ENCODE data around the gene CPNE4.

CPNE4 gene

GRCh38 chr3:131730581-131730980, 304.2 kb downstream of the CPNE4 start:
- DNase-seq (ENCODE audit: low read depth, low spot score): no peak
- no peak for TF ChIP-seq CTCF (IDR thresholded peaks at IDR 0.05; ENCODE audit: low read depth, low read length)
- in situ Hi-C loops (cut with HindIII; ENCODE audit: low sequenced_read_pairs): no loop called here
- H3K4me3 ChIP-seq (ENCODE audit: low read depth, low read length): no peak overlapping the region

- H3K4me3 ChIP-seq (ENCODE audit: low read depth, low read length): no peak overlapping the region
- DNase-seq (ENCODE audit: low read depth, low spot score): no peak
- no peak for TF ChIP-seq CTCF (IDR thresholded peaks at IDR 0.05; ENCODE audit: low read depth, low read length)
- in situ Hi-C loops (cut with HindIII; ENCODE audit: low sequenced_read_pairs): no loop called here
These were observed 305.2 kb downstream of the CPNE4 start for GRCh38 chr3:131729643-131730017.

GRCh38 chr3:131728898-131729642, 305.7 kb downstream of the CPNE4 start:
- no peak for TF ChIP-seq CTCF (IDR thresholded peaks at IDR 0.05; ENCODE audit: low read depth, low read length)
- H3K4me3 ChIP-seq (ENCODE audit: low read depth, low read length): no peak overlapping the region
- no peak for DNase-seq (ENCODE audit: low read depth, low spot score)
- in situ Hi-C loops (cut with HindIII; ENCODE audit: low sequenced_read_pairs): no loop called here

- no peak overlapping the region for H3K4me3 ChIP-seq (ENCODE audit: low read depth, low read length)
- in situ Hi-C loops (cut with HindIII; ENCODE audit: low sequenced_read_pairs): no loop called here
- no peak for TF ChIP-seq CTCF (IDR thresholded peaks at IDR 0.05; ENCODE audit: low read depth, low read length)
- DNase-seq (ENCODE audit: low read depth, low spot score): no peak
These were observed 309.4 kb downstream of the CPNE4 start for GRCh38 chr3:131725414-131725813.

- TF ChIP-seq CTCF (IDR thresholded peaks at IDR 0.05; ENCODE audit: low read depth, low read length): no peak
- in situ Hi-C loops (cut with HindIII; ENCODE audit: low sequenced_read_pairs): no loop called here
- no peak overlapping the region for H3K4me3 ChIP-seq (ENCODE audit: low read depth, low read length)
- DNase-seq (ENCODE audit: low read depth, low spot score): no peak
These were observed 311.5 kb downstream of the CPNE4 start for GRCh38 chr3:131723343-131723742.

GRCh38 chr3:131717493-131717892, 317.3 kb downstream of the CPNE4 start:
- in situ Hi-C loops (cut with HindIII; ENCODE audit: low sequenced_read_pairs): no loop called here
- TF ChIP-seq CTCF (IDR thresholded peaks at IDR 0.05; ENCODE audit: low read depth, low read length): no peak

More at GRCh38 chr3:131717493-131717892, 317.3 kb downstream of the CPNE4 start:
- no peak overlapping the region for H3K4me3 ChIP-seq (ENCODE audit: low read depth, low read length)
- DNase-seq (ENCODE audit: low read depth, low spot score): no peak

All from astrocyte of the spinal cord (primary cell).